Activated CD4-positive, alpha-beta T cell treated with anti-CD3 and anti-CD28 coated beads for 24 hours (primary cell): ENCODE data around the gene CFAP53.

Experiments used
- DNase-seq, 2 donors: peaks; one replicate each; pipeline ENCODE4 v3.0.0-alpha.2; 2020; ENCODE audit warnings: low read depth in 2 of 2

CFAP53 gene

DNA sequence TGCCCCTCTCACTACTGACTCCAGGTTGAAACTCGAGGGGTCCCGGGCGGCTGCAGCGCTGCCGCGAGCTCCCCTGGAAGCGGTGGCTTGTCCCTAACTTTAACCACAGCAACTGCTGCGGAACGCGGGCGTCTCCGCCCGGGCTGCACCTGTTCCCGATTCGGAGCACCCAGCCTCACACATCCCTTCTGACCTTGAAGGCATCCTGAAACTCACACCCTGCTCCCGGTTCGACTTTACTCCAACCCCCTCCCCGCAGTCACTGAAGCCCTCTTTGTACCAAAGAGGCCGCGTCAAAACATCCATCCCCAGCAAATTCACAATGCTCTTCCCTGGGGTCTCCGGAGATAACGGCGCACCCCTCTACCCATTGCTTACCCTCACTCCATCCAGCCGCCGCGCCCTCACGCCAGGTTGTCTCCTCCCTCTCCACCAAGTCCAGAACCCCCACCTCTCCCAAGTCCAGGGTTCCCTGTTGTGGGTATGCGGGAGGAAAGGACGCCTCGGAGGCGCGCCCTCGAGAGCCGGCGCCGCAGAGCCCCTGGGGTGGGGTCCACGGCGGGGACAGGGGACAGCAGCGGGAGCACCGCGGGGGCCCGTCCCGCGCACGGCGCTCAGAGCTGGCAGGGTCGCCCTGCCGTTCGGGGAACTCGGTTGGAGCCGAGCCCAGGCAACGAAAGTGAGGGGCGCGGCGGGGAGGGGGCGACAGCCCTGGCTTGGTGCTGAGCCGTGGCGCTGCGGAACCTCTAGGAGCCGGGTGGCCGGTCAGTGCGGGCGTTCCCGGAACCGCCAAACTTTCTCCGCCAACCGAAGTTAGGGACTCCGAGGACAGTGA lies 72.3 kb downstream of the CFAP53 start:
- DNase-seq = no peak

- no peak for DNase-seq
Measured at GRCh38 chr18:50192995-50193795, 73.1 kb downstream of the CFAP53 start.

GRCh38 chr18:50190926-50191325 lies 75.4 kb downstream of the CFAP53 start:
- DNase-seq = no peak

DNA sequence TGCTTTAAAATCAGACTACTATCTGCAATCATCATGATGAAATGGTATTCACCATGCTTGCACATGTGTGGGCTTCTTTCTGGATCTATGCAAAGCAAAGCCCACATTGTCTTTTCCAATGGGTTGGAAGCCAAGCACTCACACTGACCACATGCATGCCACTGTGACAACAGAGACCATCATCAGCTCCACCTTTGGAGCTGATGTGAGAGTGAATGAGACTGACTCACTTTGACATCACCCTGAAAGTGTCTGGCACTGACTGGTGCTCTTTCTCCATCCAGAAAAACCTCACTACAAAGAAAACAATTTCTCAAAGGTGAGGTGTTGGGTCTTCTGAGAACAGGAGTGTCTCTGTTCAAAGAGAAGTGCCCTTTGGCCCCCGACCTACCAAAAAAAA lies 76.1 kb downstream of the CFAP53 start:
- no peak for DNase-seq

- DNase-seq = no peak
Measured at GRCh38 chr18:50189160-50189559, 77.1 kb downstream of the CFAP53 start.

DNA sequence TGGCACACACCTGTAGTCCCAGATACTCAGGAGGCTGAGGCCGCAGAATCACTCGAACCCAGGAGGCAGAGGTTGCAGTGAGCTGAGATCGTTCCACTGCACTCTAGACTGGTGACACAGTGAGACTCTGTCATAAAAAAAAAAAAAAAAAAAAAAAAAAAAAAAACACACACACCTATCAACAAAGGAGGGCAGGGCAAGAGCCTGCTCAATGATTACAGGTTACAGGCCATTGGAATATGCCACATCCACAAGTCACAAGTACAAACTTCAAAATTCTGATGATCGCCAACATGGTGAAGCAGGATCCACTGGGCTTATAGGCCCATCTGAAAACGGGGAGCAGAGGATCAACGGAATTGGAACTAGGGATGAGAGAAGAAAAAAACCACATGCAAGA lies 77.6 kb downstream of the CFAP53 start:
- DNase-seq = no peak

DNA sequence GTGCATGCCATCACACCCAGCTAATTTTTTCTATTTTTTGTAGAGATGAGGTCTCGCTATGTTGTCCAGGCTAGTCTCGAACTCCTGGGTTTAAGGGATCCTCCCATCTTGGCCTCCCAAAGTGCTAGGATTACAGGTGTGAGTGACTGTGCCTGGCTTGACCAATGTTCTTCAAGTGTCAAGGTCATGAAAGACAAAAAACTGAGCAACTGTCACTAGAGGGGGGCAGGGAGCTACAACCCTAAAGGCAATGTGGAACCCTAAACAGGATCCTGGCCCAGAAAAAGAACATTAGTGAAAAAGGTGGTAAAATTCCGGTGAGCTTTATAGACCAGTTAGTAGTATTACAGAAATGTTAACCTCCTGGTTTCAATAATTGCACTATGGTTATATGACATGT lies 78.6 kb downstream of the CFAP53 start:
- no peak for DNase-seq

DNA sequence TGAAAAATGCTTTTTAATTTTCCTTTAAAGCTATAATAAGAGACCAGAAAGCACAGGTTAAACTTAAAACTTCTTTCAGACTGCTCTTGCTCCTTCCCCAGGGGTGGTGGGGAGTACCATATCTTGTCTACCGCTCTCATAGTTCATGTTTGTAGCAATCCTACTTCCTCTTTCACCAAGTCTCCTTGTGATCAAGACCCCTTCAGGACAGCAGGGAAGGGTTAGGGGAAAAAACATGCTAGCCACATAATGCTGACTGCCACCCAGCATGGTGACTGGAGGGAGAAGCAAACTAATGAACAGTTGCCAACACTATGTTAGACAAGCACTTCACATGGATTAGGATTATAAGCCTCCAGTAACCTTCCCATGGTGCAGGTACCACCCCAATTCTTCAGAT lies 79.9 kb downstream of the CFAP53 start:
- no peak for DNase-seq

DNA sequence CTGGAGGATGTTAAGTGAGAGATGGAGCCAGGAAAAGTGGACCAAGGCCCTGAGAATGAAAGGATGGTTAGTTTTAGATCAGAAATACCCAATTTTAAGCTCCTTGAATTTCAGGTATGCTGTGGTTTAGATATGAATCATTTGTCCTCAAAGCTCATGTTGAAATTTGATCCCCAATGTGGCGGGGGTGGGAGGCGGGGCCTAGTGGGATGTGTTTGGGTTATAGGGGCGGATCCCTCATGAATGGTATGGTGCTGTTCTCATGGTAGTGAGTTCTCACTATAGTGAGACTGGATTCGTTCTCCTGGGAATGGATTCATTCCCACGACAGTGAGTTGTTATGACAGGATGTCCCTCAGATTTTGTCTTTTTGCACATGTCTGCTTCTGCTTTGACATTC lies 82.7 kb downstream of the CFAP53 start:
- no peak for DNase-seq

- no peak for DNase-seq
Measured at GRCh38 chr18:50182511-50182910, 83.8 kb downstream of the CFAP53 start.

- no peak for DNase-seq
Measured at GRCh38 chr18:50181590-50181989, 84.7 kb downstream of the CFAP53 start.

DNA sequence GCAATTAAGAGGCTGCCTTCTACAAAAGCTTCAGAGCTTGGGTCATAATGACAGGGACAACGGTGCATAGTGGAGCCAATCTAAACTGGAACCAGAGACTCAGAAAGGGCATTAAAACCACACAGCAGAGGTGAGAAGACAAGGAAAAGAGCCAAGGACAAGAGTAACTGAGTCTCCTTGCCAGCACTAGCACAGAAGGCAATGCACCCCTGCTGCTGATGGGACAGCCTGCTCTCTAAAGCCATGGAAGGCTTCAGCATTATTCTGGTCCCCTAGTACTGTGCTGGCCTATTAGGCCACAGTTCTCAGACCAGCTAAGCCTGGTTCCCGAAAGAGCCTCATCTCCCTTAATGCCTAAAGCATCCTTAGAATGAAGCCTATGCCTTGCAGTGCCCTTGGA lies 86.8 kb downstream of the CFAP53 start:
- DNase-seq = no peak

DNA sequence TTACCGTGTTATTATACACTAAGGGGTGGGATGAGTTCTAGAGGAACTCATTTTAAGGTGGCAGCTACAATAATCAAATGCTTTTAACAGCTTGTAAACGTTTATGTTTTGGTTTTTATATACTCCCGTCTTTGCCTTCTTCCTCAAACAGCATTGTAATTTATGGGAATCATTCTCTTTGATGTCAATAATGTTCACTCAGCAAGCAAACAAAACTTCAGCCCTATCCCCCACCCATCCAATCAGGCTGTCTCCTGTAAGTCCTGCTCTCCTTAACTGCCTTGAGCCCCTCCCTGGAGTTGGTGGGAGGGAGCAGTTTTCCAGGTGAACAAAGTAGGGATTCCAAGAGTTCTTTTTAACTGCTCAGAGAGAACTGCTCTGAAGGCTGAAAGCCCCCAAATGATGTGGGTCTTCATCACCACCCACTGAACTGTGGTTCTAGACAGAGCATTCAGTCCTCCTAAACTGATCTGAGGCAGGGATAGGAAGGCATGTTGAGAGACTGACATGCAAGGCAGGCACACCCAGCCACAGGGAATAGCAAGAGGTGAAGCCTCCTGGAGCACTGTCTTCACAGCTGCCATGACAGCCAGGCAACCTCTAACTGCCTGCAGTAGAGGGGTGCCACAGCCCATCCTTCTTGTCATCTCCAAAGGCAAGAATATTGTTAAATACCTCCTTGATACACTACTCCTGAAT lies 88.9 kb downstream of the CFAP53 start:
- DNase-seq = no peak
